HepG2 (cell line): ENCODE measurements around the gene ANKRD29. TPM values are rescaled to one million over a fixed set of nuclear protein-coding genes. Genes with fewer than 3 reads are reported as not detected.

Experiments
- ARID4A ChIP-seq: sonication (generic); formaldehyde crosslinking; IDR thresholded peaks from 2 replicates; pipeline ENCODE4 v1.5.0; 2020; ENCODE audit warnings: mild to moderate bottlenecking, missing genetic modification reagents, borderline replicate concordance
- FIP1L1 ChIP-seq: fragments of 200-400 bp; formaldehyde crosslinking; IDR thresholded peaks from 2 replicates; pipeline ENCODE4 v1.6.1; 2018; ENCODE audit warnings: low read depth, mild to moderate bottlenecking, low read length, moderate library complexity, borderline replicate concordance; ENCODE audit not compliant: insufficient read depth
- FOXA3 ChIP-seq: IDR thresholded peaks from 2 replicates; pipeline ENCODE4 v1.6.1; 2016; ENCODE audit warnings: missing genetic modification reagents, missing compliant biosample characterization
- HOXA9 ChIP-seq: sonication (generic); formaldehyde crosslinking; IDR thresholded peaks from 2 replicates; pipeline ENCODE4 v1.8.1; 2022; ENCODE audit warnings: missing genetic modification reagents, mild to moderate bottlenecking, moderate library complexity, borderline replicate concordance
- KLF11 ChIP-seq: IDR thresholded peaks from 2 replicates; pipeline ENCODE4 v1.6.1; 2016; ENCODE audit warnings: missing compliant biosample characterization
- NFIC ChIP-seq: IDR thresholded peaks from 2 replicates; pipeline ENCODE4 v1.6.1; 2012; ENCODE audit warnings: mild to moderate bottlenecking, low read length, inconsistent platforms
- NRL ChIP-seq: sonication (generic); formaldehyde crosslinking; IDR thresholded peaks from 2 replicates; pipeline ENCODE4 v1.5.0; 2020; ENCODE audit warnings: missing genetic modification reagents, mild to moderate bottlenecking, moderate library complexity, borderline replicate concordance
- RARA ChIP-seq: IDR thresholded peaks from 2 replicates; pipeline ENCODE4 v1.6.1; 2016; ENCODE audit warnings: missing genetic modification reagents, missing compliant biosample characterization
- TCF7 ChIP-seq: sonication (generic); IDR thresholded peaks from 2 replicates; pipeline ENCODE4 v1.6.1; 2016; ENCODE audit warnings: antibody characterized with exemption, low read depth
- TGIF2 ChIP-seq: IDR thresholded peaks from 2 replicates; pipeline ENCODE4 v1.6.1; 2016; ENCODE audit warnings: control low read depth, missing compliant biosample characterization
- ZNF605 ChIP-seq: sonication (generic); formaldehyde crosslinking; IDR thresholded peaks from 2 replicates; pipeline ENCODE4 v1.8.0; 2022; ENCODE audit warnings: mild to moderate bottlenecking, missing genetic modification reagents
- polyA plus RNA-seq, 8 experiments: library from polyadenylated mRNA; depleted of rRNA in 3 of 8; stranded (reverse) in 7 of 8; unstranded in 1 of 8; fragments of >200 nt; fragmentation: Illumina TruSeq in 4 of 8; extraction: Trizol in 4 of 8; gene quantifications; 2 replicates each; pipeline versions ENCODE4 v1.2.1 to v1.2.3, GENCODE V29; 2011 to 2016; ENCODE audit warnings: low read depth in 4 of 8, missing spikeins in 1 of 8, mixed read lengths in 1 of 8; ENCODE audit not compliant: insufficient read depth in 1 of 8
- total RNA-seq, 5 experiments: library from RNA; depleted of rRNA; stranded (reverse); fragments of >200 nt; fragmentation: Illumina TruSeq; extraction: Trizol; gene quantifications; 2 replicates each; pipeline ENCODE4 v1.2.3, GENCODE V29; 2016; ENCODE audit warnings: low read depth in 1 of 5
- TF ChIP-seq, protein P1 (sequence below): sonication (generic); formaldehyde crosslinking; IDR thresholded peaks from 2 replicates; pipeline ENCODE4 v1.5.1; 2020; ENCODE audit warnings: missing genetic modification reagents, mild to moderate bottlenecking, borderline replicate concordance
- TF ChIP-seq, protein P2 (sequence below): sonication (generic); formaldehyde crosslinking; IDR thresholded peaks from 2 replicates; pipeline ENCODE4 v1.4.0; 2020; ENCODE audit warnings: missing genetic modification reagents
- TF ChIP-seq, protein P3 (sequence below): sonication (generic); formaldehyde crosslinking; IDR thresholded peaks from 2 replicates; pipeline ENCODE4 v1.9.0; 2021; ENCODE audit warnings: mild to moderate bottlenecking, missing genetic modification reagents

Gene ANKRD29
- total and polyA plus RNA-seq, 2 of the 13 experiments (the other 11 are each of a cell fraction or from before 2014, with no cell fraction given): not detected

DNA sequence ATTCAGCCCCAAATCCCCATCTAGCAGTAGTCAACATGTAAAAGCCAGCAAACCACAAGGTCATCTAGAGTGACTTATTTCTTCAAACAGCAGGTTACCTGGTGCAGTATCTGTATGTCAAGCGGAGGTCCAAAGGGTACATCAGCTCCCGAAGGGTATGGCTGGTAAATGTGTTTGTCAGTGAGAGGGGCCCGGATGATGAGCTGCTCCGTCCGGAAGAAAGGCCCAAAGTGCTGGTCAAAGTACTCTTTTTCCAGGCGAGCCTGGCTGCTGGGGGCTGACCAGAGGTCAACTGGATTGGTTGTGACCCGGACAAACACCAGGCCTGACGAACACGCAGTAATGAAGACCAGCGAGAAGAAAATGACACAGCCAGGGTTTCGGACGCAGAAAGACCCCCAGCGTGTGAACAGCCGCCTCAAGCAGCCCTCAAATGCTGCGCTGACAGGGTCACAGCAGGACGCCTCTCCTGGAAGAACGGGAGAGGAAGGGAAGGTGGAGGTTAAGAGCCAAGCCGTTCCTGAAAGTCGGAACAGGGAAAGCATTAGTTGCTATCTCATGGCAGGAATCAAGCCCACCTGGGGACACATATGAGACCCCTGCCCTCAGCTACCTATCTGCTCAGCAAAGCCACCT lies 106.4 kb downstream of the ANKRD29 start (continued):
- TF ChIP-seq ARID4A (CRISPR knock-in tag): peak; percentile 66; the same call in 1 of the 2 replicates
- TF ChIP-seq, protein P1, sequence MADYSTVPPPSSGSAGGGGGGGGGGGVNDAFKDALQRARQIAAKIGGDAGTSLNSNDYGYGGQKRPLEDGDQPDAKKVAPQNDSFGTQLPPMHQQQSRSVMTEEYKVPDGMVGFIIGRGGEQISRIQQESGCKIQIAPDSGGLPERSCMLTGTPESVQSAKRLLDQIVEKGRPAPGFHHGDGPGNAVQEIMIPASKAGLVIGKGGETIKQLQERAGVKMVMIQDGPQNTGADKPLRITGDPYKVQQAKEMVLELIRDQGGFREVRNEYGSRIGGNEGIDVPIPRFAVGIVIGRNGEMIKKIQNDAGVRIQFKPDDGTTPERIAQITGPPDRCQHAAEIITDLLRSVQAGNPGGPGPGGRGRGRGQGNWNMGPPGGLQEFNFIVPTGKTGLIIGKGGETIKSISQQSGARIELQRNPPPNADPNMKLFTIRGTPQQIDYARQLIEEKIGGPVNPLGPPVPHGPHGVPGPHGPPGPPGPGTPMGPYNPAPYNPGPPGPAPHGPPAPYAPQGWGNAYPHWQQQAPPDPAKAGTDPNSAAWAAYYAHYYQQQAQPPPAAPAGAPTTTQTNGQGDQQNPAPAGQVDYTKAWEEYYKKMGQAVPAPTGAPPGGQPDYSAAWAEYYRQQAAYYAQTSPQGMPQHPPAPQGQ (CRISPR knock-in tag): no peak
- peak; percentile 64 for TF ChIP-seq TCF7
- TF ChIP-seq, protein P2, sequence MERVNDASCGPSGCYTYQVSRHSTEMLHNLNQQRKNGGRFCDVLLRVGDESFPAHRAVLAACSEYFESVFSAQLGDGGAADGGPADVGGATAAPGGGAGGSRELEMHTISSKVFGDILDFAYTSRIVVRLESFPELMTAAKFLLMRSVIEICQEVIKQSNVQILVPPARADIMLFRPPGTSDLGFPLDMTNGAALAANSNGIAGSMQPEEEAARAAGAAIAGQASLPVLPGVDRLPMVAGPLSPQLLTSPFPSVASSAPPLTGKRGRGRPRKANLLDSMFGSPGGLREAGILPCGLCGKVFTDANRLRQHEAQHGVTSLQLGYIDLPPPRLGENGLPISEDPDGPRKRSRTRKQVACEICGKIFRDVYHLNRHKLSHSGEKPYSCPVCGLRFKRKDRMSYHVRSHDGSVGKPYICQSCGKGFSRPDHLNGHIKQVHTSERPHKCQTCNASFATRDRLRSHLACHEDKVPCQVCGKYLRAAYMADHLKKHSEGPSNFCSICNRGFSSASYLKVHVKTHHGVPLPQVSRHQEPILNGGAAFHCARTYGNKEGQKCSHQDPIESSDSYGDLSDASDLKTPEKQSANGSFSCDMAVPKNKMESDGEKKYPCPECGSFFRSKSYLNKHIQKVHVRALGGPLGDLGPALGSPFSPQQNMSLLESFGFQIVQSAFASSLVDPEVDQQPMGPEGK (CRISPR knock-in tag): peak; percentile 80
- TF ChIP-seq FOXA3 (CRISPR knock-in tag): peak; percentile 87
- peak; percentile 54; the same call in 1 of the 2 replicates for TF ChIP-seq NFIC
- TF ChIP-seq NRL (CRISPR knock-in tag): 0 out of 2 replicates have a peak, but pooled peaks have one; percentile 34
- TF ChIP-seq HOXA9 (CRISPR knock-in tag): no peak
- 0 out of 2 replicates have a peak, but pooled peaks have one; percentile 29 for TF ChIP-seq FIP1L1
- peak; percentile 93; the same call in 1 of the 2 replicates for TF ChIP-seq RARA (CRISPR knock-in tag)
- no peak for TF ChIP-seq TGIF2
- TF ChIP-seq, protein P3, sequence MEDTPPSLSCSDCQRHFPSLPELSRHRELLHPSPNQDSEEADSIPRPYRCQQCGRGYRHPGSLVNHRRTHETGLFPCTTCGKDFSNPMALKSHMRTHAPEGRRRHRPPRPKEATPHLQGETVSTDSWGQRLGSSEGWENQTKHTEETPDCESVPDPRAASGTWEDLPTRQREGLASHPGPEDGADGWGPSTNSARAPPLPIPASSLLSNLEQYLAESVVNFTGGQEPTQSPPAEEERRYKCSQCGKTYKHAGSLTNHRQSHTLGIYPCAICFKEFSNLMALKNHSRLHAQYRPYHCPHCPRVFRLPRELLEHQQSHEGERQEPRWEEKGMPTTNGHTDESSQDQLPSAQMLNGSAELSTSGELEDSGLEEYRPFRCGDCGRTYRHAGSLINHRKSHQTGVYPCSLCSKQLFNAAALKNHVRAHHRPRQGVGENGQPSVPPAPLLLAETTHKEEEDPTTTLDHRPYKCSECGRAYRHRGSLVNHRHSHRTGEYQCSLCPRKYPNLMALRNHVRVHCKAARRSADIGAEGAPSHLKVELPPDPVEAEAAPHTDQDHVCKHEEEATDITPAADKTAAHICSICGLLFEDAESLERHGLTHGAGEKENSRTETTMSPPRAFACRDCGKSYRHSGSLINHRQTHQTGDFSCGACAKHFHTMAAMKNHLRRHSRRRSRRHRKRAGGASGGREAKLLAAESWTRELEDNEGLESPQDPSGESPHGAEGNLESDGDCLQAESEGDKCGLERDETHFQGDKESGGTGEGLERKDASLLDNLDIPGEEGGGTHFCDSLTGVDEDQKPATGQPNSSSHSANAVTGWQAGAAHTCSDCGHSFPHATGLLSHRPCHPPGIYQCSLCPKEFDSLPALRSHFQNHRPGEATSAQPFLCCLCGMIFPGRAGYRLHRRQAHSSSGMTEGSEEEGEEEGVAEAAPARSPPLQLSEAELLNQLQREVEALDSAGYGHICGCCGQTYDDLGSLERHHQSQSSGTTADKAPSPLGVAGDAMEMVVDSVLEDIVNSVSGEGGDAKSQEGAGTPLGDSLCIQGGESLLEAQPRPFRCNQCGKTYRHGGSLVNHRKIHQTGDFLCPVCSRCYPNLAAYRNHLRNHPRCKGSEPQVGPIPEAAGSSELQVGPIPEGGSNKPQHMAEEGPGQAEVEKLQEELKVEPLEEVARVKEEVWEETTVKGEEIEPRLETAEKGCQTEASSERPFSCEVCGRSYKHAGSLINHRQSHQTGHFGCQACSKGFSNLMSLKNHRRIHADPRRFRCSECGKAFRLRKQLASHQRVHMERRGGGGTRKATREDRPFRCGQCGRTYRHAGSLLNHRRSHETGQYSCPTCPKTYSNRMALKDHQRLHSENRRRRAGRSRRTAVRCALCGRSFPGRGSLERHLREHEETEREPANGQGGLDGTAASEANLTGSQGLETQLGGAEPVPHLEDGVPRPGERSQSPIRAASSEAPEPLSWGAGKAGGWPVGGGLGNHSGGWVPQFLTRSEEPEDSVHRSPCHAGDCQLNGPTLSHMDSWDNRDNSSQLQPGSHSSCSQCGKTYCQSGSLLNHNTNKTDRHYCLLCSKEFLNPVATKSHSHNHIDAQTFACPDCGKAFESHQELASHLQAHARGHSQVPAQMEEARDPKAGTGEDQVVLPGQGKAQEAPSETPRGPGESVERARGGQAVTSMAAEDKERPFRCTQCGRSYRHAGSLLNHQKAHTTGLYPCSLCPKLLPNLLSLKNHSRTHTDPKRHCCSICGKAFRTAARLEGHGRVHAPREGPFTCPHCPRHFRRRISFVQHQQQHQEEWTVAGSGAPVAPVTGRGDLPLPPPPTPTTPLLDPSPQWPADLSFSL (CRISPR knock-in tag): no peak
- TF ChIP-seq KLF11 (CRISPR knock-in tag): no peak
- TF ChIP-seq ZNF605 (CRISPR knock-in tag): peak; percentile 69
